SK-N-SH (cell line): ENCODE measurements around the gene UGT1A3. TPM values are rescaled to one million over a fixed set of nuclear protein-coding genes. Genes with fewer than 3 reads are reported as not detected.

Experiments
- CTCF ChIA-PET: fragments of 300-600, 350-600 bp; formaldehyde crosslinking; extraction: SDS; loops from one replicate; lab custom pipeline; 2021; lab: Yijun Ruan, JAX
- POLR2A ChIA-PET: fragments of 350-600 bp; sonication (Branson Sonifier 250); formaldehyde crosslinking; extraction: SDS; loops from one replicate; lab custom pipeline; 2020; ENCODE audit warnings: antibody characterized with exemption, inconsistent platforms; lab: Yijun Ruan, JAX
- DNase-seq: peaks from one replicate; pipeline ENCODE4 v3.0.0; 2012
- H2AFZ ChIP-seq: fragments of 200-600 bp; sonication (generic); 2 replicates; pipeline ENCODE4 v1.8.1; 2016; ENCODE audit warnings: antibody characterized with exemption, mild to moderate bottlenecking, low read depth
- H3F3A ChIP-seq: fragments of 200-600 bp; sonication (generic); replicated peaks from 2 replicates; pipeline ENCODE3; 2016; ENCODE audit warnings: antibody characterized with exemption, mild to moderate bottlenecking; ENCODE audit not compliant: insufficient read depth
- H3K27ac ChIP-seq, 2 experiments: fragments of 200-500 bp in 1 of 2; fragments of 200-600 bp in 1 of 2; sonication (Bioruptor generic) in 1 of 2; sonication (generic), shearing (Covaris generic) in 1 of 2; 2 replicates each; pipeline versions ENCODE4 v1.5.1 to v1.6.1; 2014 to 2016; ENCODE audit warnings: low read depth in 2 of 2, inconsistent platforms in 1 of 2, low read length in 1 of 2, mild to moderate bottlenecking in 1 of 2, mixed read lengths in 1 of 2
- H3K27me3 ChIP-seq: fragments of 200-600 bp; sonication (generic), shearing (Covaris generic); 2 replicates; pipeline ENCODE4 v1.6.1; 2016; ENCODE audit warnings: mixed run types; ENCODE audit not compliant: insufficient read depth
- H3K36me3 ChIP-seq, 2 experiments: fragments of 200-500 bp in 1 of 2; fragments of 200-600 bp in 1 of 2; sonication (Bioruptor generic) in 1 of 2; sonication (generic) in 1 of 2; replicated peaks in 1 of 2; 2 replicates each; pipeline versions ENCODE3 to v1.5.1; 2014 to 2016; ENCODE audit warnings: low read length in 1 of 2, mild to moderate bottlenecking in 1 of 2; ENCODE audit not compliant: insufficient read depth in 2 of 2, control insufficient read depth in 1 of 2
- H3K4me1 ChIP-seq, 2 experiments: fragments of 200-500 bp in 1 of 2; fragments of 200-600 bp in 1 of 2; sonication (Bioruptor generic) in 1 of 2; sonication (generic), shearing (Covaris generic) in 1 of 2; 2 replicates each; pipeline versions ENCODE4 v1.5.1 to v1.6.1; 2014 to 2016; ENCODE audit warnings: low read depth in 1 of 2, low read length in 1 of 2, mixed run types in 1 of 2; ENCODE audit not compliant: insufficient read depth in 2 of 2, control insufficient read depth in 1 of 2
- H3K4me2 ChIP-seq: fragments of 200-600 bp; sonication (generic), shearing (Covaris generic); 2 replicates; pipeline ENCODE4 v1.6.1; 2017; ENCODE audit warnings: mixed run types
- H3K4me3 ChIP-seq, 2 experiments: fragments of 200-500 bp in 1 of 2; fragments of 200-600 bp in 1 of 2; sonication (Bioruptor generic) in 1 of 2; sonication (generic), shearing (Covaris generic) in 1 of 2; 2 replicates each; pipeline versions ENCODE4 v1.5.1 to v1.8.1; 2014 to 2016; ENCODE audit warnings: low read depth in 2 of 2, inconsistent platforms in 1 of 2, low read length in 1 of 2, mild to moderate bottlenecking in 1 of 2, mixed read lengths in 1 of 2, moderate library complexity in 1 of 2
- H3K79me2 ChIP-seq: fragments of 200-600 bp; sonication (generic); 2 replicates; pipeline ENCODE4 v1.8.1; 2017; ENCODE audit warnings: mild to moderate bottlenecking; ENCODE audit not compliant: insufficient read depth
- H3K9ac ChIP-seq: fragments of 200-600 bp; sonication (generic); 2 replicates; pipeline ENCODE4 v1.6.1; 2017; ENCODE audit warnings: mixed run types
- H3K9me2 ChIP-seq: fragments of 200-600 bp; sonication (generic); 2 replicates; pipeline ENCODE4 v1.6.1; 2017; ENCODE audit warnings: mixed run types
- H3K9me3 ChIP-seq: fragments of 200-600 bp; sonication (generic); 2 replicates; pipeline ENCODE4 v1.6.1; 2017; ENCODE audit warnings: mixed run types, mild to moderate bottlenecking, moderate library complexity
- H4K20me1 ChIP-seq: fragments of 200-600 bp; sonication (generic); 2 replicates; pipeline ENCODE4 v1.6.1; 2017; ENCODE audit warnings: mild to moderate bottlenecking, mixed run types; ENCODE audit not compliant: insufficient read depth
- EZH2phosphoT487 ChIP-seq: fragments of 200-600 bp; sonication (generic); IDR thresholded peaks from 2 replicates; pipeline ENCODE4 v1.6.1; 2017; ENCODE audit warnings: low read depth, mixed run types, mild to moderate bottlenecking, antibody characterized with exemption, moderate library complexity, borderline replicate concordance
- FOSL2 ChIP-seq: IDR thresholded peaks from 2 replicates; pipeline ENCODE4 v1.4.0; 2012; ENCODE audit warnings: low read depth, mild to moderate bottlenecking, moderate library complexity, borderline replicate concordance
- FOXM1 ChIP-seq: IDR thresholded peaks from 2 replicates; pipeline ENCODE4 v1.4.0; 2012; ENCODE audit warnings: low read depth, mild to moderate bottlenecking
- MEF2A ChIP-seq: IDR thresholded peaks from 2 replicates; pipeline ENCODE4 v1.4.0; 2012; ENCODE audit warnings: low read depth, borderline replicate concordance
- MXI1 ChIP-seq: IDR thresholded peaks from 2 replicates; pipeline ENCODE4 v1.6.1; 2012; ENCODE audit warnings: mild to moderate bottlenecking, low read depth, low read length, improper control_type of control experiment
- NFIC ChIP-seq: IDR thresholded peaks from 2 replicates; pipeline ENCODE4 v1.4.0; 2012; ENCODE audit warnings: borderline replicate concordance
- PBX3 ChIP-seq: IDR thresholded peaks from 2 replicates; pipeline ENCODE4; 2012
- RCOR1 ChIP-seq: fragments of 150-350 bp; IDR thresholded peaks from 2 replicates; pipeline ENCODE4 v1.6.1; 2017; ENCODE audit warnings: antibody characterized with exemption, low read length
- REST ChIP-seq: IDR thresholded peaks from 2 replicates; pipeline ENCODE4 v1.6.1; 2012; ENCODE audit warnings: mild to moderate bottlenecking, low read depth, low read length, moderate library complexity
- TAF1 ChIP-seq: IDR thresholded peaks from 2 replicates; pipeline ENCODE4 v1.6.1; 2012; ENCODE audit warnings: low read depth, mild to moderate bottlenecking, low read length, moderate library complexity, borderline replicate concordance
- USF1 ChIP-seq: IDR thresholded peaks from 2 replicates; pipeline ENCODE4 v1.4.0; 2012; ENCODE audit warnings: low read depth, borderline replicate concordance
- WGBS: methylation state at CpG from one replicate; pipeline ENCODE4 v1.1.6; 2017; ENCODE audit warnings: low lambda C conversion rate; 5-methylcytosine and 5-hydroxymethylcytosine counted together
- polyA plus RNA-seq, 3 experiments: library from polyadenylated mRNA; depleted of rRNA; stranded (reverse); fragments of >200 nt; gene quantifications; 2 replicates each; pipeline ENCODE4 v1.2.3, GENCODE V29; 2012

UGT1A3 gene
- polyA plus RNA-seq, 1 of the 3 experiments (the other 2 are of a cell fraction), result not detected

GRCh38 chr2:233754872-233755611 lies 26.2 kb downstream of the UGT1A3 start (continued):
- no peak for TF ChIP-seq REST
- no peak for TF ChIP-seq PBX3
- TF ChIP-seq, all 33 proteins: peak for 0

- ChIA-PET CTCF (no interaction called here), POLR2A (no interaction called here)
- Histone ChIP-seq H3K36me3 (no peaks in the 10 kb centered on the region), H3K27me3 (no peaks in the 10 kb centered on the region), H3K4me2 (no peak overlapping the region), H3K4me1 (no peaks in the 10 kb centered on the region), H3K27ac (no peak overlapping the region), H2AFZ (no peak overlapping the region), H3K4me3 (no peak overlapping the region), H3F3A (no peaks in the 10 kb centered on the region), H3K79me2 (no peaks in the 10 kb centered on the region), H3K9ac (no peak overlapping the region), H3K9me3 (no peaks in the 10 kb centered on the region), H4K20me1 (no peaks in the 10 kb centered on the region), H3K9me2 (no peaks in the 10 kb centered on the region)
- WGBS, result 53% methylated on average over 7 of the region's 7 CpGs
- no peak for DNase-seq
- TF ChIP-seq FOSL2, result no peak
- TF ChIP-seq MEF2A, result no peak
- TF ChIP-seq REST, result no peak
- no peak for TF ChIP-seq TAF1
- no peak for TF ChIP-seq EZH2phosphoT487
- no peak for TF ChIP-seq RCOR1
- no peak for TF ChIP-seq USF1
- no peak for TF ChIP-seq FOXM1
- no peak for TF ChIP-seq MXI1
- no peak for TF ChIP-seq NFIC
- no peak for TF ChIP-seq PBX3
These were observed 27.7 kb downstream of the UGT1A3 start for GRCh38 chr2:233756429-233757081.
